ENCODE measurements around the gene WT1.

Gene WT1

DNA sequence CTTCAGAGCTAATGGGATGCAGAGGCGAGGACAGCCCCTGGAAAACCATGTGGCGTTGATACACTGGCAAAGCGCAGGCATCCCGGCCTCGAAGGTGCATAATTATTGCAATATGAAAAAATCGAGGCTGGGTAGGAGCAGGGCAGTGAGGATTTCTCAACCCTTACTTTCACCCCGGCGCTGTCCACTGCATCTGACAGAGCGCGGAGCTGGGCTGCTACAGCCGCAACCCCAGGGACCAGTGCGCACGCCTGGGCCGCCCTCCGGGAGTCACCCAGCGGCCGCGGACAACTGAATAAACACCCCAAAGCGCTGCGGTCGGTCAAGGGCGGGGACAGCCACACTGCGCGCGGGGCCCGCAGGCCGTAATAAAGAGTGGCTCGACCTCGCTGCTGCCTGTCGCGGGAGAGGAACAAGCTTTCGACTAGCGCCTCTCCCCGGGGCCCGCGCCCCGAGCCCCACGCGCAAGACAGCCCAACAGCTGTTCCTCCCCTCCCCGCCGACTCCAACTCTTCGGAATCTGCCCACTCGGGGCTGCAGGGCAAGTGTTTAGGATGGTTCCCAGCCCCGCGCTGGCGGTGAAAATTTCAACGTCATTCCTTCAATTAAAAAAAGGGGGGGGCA, 3.6 kb upstream of the WT1 start:
- H3K27ac ChIP-seq = no peak overlapping the region
- no peak for DNase-seq (ENCODE audit: low read depth, low spot score)

DNA sequence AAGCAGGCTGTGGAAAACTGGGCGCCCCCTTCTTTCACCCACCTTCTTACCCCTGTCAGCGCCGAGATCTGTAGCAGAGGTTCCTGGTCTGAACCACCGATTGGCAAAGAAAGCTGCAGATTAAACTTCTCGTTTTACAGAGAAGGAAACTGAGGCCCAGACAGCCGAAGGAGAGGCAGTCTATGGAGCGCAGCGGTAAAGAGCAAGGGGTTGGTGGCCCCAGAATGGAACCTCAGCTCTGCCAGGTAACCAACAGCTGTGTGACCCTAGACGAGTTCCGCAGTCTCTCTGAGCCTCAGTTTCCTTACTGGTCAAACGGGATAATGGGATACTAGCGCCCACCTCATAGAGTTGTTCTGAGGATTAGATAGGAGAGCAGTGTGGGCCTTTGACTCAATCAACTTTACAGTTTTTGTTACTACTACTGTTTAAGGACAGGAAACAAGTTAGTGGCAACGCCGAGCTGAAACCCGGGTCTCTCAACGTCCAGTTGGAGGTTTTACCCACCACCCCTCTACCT, 3.1 kb upstream of the WT1 start:
- no peak for DNase-seq (ENCODE audit: low read depth, low spot score)
- no peak overlapping the region for H3K27ac ChIP-seq

DNA sequence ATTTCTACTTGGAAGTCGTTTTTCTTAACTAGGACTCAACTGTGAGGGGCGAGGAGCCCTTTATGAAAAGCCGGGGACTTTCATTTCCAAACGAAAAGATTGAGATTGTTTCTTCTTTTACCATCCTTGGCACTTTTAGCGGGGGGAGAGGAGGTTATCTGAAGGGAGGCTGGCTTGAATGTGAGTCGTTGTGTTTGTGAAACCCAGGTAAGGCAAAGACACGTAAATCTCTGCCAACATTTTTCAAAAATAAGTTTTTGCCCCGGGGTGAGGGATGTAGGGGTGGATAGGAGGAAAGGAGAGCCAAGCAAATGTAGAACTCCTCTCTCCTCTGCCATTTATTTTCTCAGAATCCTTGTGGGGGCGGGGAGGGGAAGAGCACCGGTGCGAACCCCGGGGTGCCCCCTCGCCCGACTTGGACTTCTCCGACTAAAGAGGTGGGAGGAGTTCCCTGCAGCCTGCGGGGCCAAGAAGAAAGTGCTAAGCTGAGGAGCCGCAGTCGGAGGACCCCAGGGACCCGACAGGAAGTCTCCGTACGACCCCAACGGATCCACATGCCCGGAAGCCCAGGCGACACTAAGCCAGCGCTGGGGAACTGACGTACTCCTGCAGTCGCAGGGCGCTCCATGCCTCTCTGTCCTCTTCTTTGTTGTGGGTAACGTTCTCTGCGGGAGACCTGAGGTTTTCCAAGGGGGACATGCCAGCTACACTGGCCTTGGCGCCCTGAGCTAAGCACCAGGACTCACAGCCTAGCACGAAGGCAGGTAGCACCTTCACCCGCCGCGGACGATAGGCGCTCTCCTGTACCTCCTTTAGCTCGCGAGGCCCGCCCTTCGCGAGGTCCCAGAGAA, 2.4 kb upstream of the WT1 start:
- no peak overlapping the region for H3K27ac ChIP-seq
- no peak for DNase-seq (ENCODE audit: low read depth, low spot score)

DNA sequence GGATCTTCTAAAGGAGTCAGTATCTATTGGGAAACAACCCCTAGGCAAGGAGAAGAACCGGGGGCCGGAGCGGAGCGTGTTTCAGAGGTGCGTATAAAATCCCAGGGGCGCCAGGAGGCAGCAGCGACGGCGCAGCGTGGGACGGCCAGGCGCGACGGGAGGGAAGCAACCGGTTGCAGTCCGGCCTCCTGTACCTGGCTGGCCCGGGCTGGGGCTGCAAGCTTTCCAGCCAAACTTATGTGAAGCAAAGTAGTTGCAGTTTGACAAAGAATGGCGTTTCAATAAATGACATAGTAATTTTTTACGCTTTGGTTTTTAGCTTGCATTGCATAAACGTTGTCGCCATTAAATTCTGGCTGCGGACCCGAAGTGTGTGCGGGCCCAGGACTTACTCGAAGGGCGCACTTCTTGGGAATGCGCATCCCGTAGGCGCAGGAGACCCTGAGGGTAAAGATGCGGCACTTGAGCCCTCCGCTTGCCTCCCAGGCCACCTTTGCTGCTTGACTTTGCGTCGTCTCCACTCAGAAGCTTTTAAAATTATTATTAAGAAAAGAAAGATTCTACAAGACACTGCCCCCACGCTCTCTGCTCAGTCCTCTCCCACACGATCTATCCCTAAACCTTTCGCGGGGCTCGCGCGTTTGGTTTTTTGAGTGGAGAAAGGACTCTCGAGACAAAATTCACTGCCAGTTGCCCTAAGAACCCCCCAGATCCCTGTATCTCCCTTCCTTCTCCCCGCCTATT, 1.6 kb upstream of the WT1 start:
- DNase-seq (ENCODE audit: low read depth, low spot score) = no peak
- no peak overlapping the region for H3K27ac ChIP-seq

DNA sequence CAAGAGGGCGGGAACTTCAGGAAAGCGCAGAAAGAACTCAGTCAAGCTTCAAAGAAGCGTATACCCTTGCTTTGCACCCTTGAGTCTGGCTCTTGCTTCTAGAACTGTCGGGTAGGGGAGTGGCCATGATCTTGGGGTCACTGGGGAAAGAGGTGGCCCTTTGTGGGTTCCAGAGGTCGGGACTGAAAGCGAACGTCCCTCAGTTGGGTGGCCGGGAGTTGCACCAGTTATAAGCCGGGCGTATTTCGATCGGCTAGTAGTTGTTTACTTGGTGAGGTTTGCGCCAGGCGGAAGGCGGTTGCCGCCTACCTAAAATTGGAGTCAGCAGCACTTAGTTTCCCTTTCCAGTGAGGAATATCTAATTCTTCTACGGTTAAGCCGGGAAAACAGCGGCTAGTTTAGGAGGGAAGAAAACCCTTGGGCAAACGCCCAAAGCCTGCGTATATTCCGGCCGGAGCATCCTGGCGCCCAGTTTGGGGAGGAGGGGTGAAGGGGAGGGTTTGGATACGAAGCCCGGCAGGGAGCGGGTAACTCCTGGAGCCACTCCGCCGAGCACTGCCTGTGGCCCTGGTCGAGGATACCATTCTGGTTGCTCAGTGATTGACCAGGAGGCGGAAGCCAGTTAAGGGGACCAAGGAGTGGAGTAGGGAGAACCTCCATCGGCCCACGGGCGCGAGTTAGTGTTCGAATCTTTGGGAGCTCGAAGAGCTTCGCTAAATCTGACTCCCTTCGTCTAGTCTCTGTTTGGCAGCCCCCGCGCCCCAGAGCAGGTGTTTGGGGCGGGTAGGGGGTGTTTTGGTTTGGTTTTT, 807 bp upstream of the WT1 start:
- H3K27ac ChIP-seq = no peak overlapping the region
- DNase-seq (ENCODE audit: low read depth, low spot score) = no peak

DNA sequence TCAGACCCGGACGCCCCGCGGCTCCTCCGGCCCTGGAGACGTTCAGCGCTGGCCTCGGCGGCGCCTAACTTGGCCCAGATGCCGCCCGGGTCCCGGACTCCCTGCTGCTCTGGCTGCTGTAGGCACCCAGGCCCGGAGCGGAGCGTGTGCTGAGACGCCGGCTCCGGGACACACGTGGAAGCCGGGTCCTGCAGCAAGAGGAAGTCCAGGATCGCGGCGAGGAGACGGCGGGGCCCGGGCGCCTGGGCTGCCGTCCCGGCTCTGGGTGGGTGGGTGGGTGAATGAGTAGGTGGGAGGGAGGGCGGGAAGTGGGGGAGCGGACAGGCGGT, 223 bp downstream of the WT1 start:
- H3K27ac ChIP-seq = no peak overlapping the region
- DNase-seq (ENCODE audit: low read depth, low spot score) = no peak

DNA sequence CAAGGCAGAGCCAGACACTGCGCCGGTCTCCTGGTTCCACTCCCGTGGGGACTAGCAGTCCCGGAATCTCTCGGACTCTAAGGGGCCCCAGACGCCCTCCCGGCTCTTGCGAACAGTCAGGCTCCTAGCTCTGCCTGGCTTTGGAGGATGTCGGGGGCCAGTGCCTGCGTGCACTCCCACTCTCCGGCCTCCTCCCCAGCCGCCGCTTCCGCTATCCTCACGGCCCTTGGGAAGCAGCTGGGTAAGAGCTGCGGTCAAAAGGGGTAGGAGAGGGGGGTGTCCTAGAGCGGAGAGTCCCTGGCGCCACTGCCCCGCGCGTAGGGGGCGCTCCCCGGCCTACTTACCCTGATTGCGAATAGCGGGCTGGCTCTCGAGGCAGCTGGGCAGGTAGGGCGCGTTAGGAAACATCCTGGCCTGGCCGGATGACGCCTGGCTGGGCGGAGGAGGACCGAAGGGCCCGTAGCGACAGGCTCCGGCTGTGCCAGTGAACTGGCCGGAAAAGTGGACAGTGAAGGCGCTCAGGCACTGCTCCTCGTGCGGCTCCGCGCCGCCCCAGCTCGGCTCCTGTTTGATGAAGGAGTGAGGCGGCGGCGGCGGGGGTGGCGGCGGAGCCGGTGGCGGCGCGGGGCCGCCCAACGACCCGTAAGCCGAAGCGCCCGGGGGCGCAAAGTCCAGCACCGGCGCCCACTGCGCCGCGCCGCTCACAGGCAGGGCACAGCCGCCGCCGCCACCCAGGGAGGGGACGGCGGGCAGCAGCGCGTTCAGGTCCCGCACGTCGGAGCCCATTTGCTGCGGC, 785 bp downstream of the WT1 start:
- no peak for DNase-seq (ENCODE audit: low read depth, low spot score)
- no peak overlapping the region for H3K27ac ChIP-seq

DNA sequence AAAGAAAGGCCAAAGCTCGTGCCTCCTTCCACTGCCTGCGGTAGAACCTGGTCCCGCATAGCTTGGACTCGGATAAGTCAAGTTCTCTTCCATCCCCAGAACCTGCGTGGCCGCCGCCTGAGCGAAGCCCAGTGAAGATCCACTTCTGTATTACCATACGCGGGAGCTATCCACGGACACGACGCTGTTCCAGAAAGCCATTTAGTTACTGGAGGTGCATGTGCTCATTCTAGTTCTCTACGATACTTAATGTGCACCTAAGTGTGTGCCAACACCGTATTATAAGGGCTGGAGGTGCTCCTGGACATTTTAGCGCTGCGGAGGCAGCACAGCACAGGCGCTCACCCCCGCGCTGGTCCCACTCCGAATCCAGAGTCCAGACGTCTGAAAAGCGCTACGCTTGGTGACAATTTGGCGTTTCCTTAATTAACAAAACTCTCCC, 1.4 kb downstream of the WT1 start:
- no peak overlapping the region for H3K27ac ChIP-seq
- DNase-seq (ENCODE audit: low read depth, low spot score) = no peak

DNA sequence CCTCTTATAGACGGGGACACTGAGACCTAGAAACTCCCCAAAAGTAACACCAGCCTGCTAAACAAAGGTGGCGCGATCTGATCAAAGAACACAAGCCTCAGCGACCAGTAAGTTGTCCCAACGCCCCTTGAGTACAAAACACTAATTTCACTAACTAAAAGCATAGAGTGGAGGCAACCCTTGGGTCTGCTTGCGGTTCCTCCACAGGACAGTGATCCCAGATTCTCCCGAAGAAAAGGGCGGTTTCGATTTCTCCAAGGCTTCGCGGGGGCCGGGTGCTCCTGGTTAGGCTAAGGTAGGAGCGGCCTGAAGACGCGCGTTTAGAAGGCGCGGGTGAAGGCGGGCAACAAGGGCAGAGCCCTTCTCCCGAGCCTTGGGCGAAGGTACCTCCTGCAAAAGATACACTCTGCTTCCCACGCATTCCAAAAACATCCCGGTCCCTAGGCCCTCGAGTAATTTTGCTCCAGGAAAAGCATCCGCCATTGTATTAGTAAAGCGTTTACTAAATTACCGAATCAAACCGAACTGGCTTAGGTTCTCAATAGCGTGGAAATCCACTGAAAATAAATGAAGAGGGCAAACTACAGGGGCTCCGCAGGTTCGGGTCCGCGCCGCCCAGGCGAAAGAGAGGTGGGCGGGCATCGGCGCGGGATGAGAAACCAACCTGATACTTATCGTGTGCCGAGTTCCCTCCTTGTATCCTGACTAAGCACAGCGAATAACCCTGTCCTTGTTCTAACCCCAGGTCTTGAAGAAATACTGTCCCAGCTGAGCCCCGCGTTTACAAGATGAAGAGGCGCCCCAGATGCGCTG, 2.0 kb downstream of the WT1 start:
- H3K27ac ChIP-seq = no peak overlapping the region
- DNase-seq (ENCODE audit: low read depth, low spot score) = no peak

DNA sequence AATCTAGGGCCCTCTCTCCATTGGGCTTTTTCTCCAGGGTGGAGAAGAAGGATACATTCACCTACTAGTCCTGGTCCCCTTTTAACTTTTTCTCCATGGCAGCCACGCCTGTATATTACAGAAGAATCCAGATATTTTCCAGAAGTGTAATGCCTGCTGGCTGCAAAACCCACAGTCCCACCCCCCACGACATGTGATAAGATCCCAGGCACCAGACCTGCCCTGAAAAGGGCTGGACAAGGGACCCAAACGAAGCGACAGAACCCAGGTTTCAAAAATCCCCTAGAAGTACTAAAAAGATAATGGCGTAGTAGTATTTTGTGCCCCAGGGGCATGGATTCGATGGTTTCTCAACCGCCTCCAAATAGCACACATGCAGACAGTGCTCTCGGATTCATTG, 2.8 kb downstream of the WT1 start:
- no peak overlapping the region for H3K27ac ChIP-seq
- no peak for DNase-seq (ENCODE audit: low read depth, low spot score)

DNA sequence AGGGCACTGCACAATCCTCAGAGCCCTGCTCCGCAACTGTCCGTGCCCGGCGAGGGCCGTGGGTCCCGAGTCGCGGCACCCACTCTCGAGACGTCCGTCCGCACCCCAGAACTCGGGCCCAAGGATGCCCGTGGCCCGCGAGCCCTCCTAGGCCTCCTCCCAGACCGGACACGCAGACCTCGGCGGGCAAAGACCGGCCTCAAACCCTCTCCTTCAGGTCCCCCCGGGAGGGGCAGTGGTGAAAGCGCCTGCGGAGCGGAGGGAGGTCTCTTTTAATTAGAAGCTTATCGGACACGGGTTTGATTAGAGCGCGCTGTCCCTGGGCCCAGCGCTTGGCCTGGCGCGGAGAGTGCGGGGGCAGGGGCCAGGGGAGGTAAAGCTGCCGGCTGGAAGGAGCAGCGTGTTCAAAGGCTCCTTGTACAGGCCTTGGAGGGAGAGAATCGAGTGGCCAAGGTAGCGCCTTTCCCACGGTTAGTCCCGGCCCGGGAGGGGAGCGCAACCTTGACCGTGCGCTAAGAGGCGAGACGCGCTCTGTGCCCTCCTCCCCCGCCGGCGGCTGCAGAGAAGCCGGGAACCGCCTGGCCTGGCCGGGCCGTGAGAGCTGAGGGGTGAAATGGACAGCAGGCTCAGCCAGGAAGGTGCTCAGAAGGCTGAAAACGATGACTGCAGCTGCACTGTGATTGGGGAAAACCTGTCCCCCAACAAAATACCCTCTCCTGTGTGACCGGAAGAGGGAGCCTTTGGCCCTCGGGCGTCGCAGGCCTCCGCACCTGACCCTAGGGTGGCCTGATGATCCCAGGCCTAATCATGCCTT, 4.6 kb downstream of the WT1 start:
- no peak overlapping the region for H3K27ac ChIP-seq
- DNase-seq (ENCODE audit: low read depth, low spot score) = no peak

DNA sequence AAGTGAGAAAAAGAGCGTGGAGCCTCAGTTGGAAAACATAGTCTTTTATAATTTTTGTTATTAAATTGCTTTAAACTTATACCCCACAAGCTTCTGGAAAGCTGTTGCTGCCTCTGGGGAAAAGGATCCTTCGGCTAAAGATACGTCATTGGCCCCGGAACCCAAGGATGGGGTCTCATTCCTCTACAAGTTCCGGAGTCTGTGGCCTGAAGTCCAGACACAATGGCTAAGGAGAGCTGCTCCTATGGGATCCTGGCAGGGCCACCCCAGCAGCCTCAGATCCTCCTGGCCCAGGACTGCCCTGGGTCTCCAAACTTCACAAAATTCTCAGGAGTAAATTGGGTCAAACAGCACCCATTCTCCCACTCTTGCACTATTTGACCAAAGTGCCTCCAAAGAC, 5.9 kb downstream of the WT1 start:
- H3K27ac ChIP-seq = no peak overlapping the region
- no peak for DNase-seq (ENCODE audit: low read depth, low spot score)

DNA sequence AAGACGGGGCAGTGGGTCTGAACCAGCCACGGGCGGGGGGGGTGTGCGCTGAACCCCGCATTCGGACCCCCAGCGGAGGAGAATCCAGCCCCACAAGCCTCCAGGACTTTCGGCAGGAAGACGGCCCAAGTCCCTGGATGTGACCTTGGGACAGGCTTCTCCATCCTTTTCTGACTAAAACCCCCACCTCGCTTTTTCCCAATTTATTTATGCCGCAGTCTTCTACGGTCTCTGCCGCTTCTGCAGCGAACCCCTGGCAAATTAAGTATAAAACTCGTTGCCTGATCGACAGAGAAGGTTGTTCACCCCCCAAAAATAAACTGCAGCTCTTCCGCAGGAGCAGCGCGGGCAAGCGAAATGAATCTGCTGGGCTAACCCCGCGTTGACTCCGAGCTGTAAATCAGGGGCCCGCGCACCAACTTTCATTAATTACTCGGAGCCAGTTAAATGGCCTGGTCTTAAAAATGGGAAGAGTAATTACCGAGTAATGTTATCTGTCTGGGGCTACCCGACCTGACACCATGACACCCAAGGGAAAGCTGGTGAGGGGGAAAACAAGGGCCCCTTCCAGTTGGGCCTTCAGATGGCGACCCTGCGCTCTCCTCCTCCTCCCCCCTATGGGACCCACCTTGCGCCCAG, 6.6 kb downstream of the WT1 start:
- no peak for DNase-seq (ENCODE audit: low read depth, low spot score)
- H3K27ac ChIP-seq = no peak overlapping the region

DNA sequence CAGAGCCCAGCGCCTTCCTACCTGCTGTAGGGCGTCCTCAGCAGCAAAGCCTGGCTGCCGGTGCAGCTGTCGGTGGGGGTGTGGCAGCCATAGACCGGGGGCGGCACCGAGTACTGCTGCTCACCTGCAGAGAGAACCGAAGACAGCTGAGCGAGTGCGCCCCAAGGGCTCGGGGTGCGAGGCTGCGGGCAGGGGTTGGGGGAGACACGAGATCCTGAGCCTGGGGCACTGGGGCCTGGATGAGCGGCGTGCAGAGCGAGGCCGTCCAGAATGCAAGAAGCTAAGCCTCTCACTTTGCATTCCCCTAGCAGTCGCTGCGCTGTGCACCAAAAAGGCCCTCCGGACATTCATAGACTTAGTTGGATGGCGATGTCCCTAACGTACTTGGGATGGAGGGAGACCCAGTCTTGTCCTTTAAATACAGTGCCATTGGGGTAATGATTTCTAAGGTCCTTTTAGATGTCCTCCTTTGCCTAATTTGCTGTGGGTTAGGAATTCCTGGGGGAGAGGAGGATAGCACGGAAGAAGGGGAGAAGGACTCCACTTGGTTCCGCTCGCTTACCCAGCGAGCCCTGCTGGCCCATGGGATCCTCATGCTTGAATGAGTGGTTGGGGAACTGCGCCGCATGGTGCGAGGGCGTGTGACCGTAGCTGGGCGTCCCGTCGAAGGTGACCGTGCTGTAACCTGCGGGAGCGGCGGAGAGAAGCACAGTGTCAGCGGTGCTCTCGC, 7.2 kb downstream of the WT1 start:
- no peak overlapping the region for H3K27ac ChIP-seq
- DNase-seq (ENCODE audit: low read depth, low spot score) = no peak

DNA sequence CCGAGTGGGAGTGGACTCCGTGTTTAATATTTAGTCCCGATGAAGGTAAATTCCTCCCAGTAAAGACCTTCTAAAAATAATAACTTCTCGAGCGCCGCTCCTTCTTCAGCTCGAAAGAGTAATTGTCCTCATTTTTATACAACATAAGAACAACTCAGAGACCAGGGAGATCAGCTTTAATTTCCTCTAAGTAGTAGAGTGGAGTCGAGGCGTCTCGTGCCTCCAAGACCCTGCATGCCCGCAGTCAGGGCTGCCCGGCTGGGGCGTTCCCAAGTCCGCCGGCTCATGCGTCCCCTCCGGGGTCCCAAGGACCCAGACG, 7.8 kb downstream of the WT1 start:
- no peak overlapping the region for H3K27ac ChIP-seq
- no peak for DNase-seq (ENCODE audit: low read depth, low spot score)

DNA sequence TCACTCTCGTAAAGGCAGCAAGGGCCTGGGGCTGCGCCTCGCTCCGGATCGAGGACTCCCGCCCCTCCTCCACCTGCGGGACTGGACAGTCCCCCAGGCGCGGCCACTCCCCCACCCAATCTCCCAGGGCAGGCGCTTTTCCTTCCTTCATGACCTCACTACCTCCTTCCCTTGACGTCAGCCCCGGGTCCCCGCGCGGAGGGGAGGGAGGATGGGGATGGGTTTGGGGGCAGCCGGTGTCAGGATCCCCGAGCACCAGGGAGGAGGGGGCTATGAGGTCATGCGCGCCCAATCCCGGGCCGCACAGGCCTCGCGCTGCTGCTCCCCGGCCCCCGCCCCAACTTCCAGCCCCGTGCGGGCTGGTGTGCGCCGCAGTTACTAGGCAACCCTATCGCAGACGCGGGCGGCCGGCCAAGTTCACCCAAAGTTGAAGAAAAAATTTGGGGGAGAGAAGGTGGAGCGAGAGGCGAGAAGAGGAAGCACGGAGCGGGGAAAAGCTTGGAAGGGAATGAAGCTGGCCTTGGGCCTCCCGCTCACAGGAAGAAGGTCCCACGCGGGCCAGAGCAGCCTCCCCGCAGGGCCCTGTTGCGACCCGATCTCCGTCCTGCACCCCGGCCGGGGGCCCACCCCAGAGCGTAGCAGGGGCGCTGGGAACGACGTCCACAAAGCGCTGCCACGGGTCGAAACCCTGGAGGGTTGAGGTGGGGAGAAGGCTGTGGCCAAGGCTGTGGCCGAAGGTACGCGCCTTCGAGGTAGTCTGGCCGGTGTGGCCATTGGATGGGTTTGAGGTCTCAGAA, 8.3 kb downstream of the WT1 start:
- no peak overlapping the region for H3K27ac ChIP-seq
- DNase-seq (ENCODE audit: low read depth, low spot score) = no peak

All from epithelial cell of prostate (primary cell).